Activated CD8-positive, alpha-beta T cell treated with anti-CD3 and anti-CD28 coated beads for 36 hours (primary cell): ENCODE measurements around the gene SLC1A7. TPM values are rescaled to one million over a fixed set of nuclear protein-coding genes. Genes with fewer than 3 reads are reported as not detected.

ENCODE experiments used
- ATAC-seq: fragments of 200-7000 bp; cut with Tn5 transposase; one replicate; pipeline ENCODE4 v1.10.0; 2021; ENCODE audit warnings: mild to moderate bottlenecking, moderate library complexity
- CTCF ChIA-PET: fragments of 350-600 bp; sonication (Branson Sonifier 250); formaldehyde crosslinking; loops from one replicate; lab custom pipeline; 2021; ENCODE audit warnings: antibody characterized with exemption; lab: Charles Lee
- POLR2A ChIA-PET: fragments of 350-600 bp; sonication (Branson Sonifier 250); formaldehyde crosslinking; loops from one replicate; lab custom pipeline; 2021; ENCODE audit warnings: antibody characterized with exemption; lab: Charles Lee
- DNase-seq: peaks from one replicate; pipeline ENCODE4 v3.0.0-alpha.2; 2020
- H3K27ac Mint-ChIP-seq: one replicate; pipeline ENCODE4 v1.8.0; 2021; ENCODE audit warnings: mild to moderate bottlenecking, mixed read lengths
- H3K27me3 Mint-ChIP-seq: one replicate; pipeline ENCODE4 v1.8.0; 2021; ENCODE audit warnings: mixed read lengths
- H3K36me3 Mint-ChIP-seq: one replicate; pipeline ENCODE4 v1.8.0; 2021; ENCODE audit warnings: low read depth, mixed read lengths
- H3K4me1 Mint-ChIP-seq: one replicate; pipeline ENCODE4 v1.8.0; 2021; ENCODE audit warnings: low read depth, mixed read lengths
- H3K4me3 Mint-ChIP-seq: one replicate; pipeline ENCODE4 v1.8.0; 2021; ENCODE audit warnings: mild to moderate bottlenecking, moderate library complexity, mixed read lengths
- H3K9me3 Mint-ChIP-seq: one replicate; pipeline ENCODE4 v1.8.0; 2021; ENCODE audit warnings: mixed read lengths
- CTCF ChIP-seq: fragments of 200-600 bp; IDR thresholded peaks from one replicate; pipeline ENCODE4 v1.8.0; 2022; ENCODE audit warnings: antibody characterized with exemption, mild to moderate bottlenecking
- intact Hi-C: fragments of 100-400 bp; cut with micrococcal nuclease; formaldehyde crosslinking; loops from one replicate; pipeline ENCODE4 v1.10.0; 2022
- total RNA-seq, 2 experiments: library from RNA; stranded (reverse); gene quantifications; one replicate each; pipeline ENCODE4 v1.2.3, GENCODE V29; 2021

Gene SLC1A7
- total RNA-seq, 2 experiments from 2014 or later, result not detected

GRCh38 chr1:53088616-53089300, 53.7 kb downstream of the SLC1A7 start:
- POLR2A ChIA-PET, result no interaction called here
- CTCF ChIA-PET, result interaction anchor here (0.7 kb wide), 1 partner anchor 18 kb away, joined by 3 read pairs; no protein-coding TSS in a partner anchor
- ATAC-seq (no peak), DNase-seq (no peak)
- no peaks in the 10 kb centered on the region for H3K9me3 Mint-ChIP-seq
- no peak overlapping the region for H3K27ac Mint-ChIP-seq
- H3K27me3 Mint-ChIP-seq, result no peaks in the 10 kb centered on the region
- H3K4me1 Mint-ChIP-seq, result no peaks in the 10 kb centered on the region
- no peak overlapping the region for H3K4me3 Mint-ChIP-seq
- no peak for TF ChIP-seq CTCF
- no peaks in the 10 kb centered on the region for H3K36me3 Mint-ChIP-seq
- intact Hi-C loops, result no loop called here

GRCh38 chr1:53087332-53088285, 54.8 kb downstream of the SLC1A7 start:
- no peak for TF ChIP-seq CTCF
- Mint-ChIP-seq H3K4me3 (no peak overlapping the region), H3K27ac (no peak overlapping the region), H3K9me3 (no peaks in the 10 kb centered on the region), H3K27me3 (no peaks in the 10 kb centered on the region), H3K36me3 (no peaks in the 10 kb centered on the region), H3K4me1 (no peaks in the 10 kb centered on the region)
- ATAC-seq (no peak), DNase-seq (no peak)
- CTCF ChIA-PET, result no interaction called here
- POLR2A ChIA-PET, result no interaction called here
- intact Hi-C loops, result no loop called here

- Mint-ChIP-seq H3K9me3 (no peaks in the 10 kb centered on the region), H3K4me1 (no peaks in the 10 kb centered on the region), H3K4me3 (no peak overlapping the region), H3K36me3 (no peaks in the 10 kb centered on the region), H3K27ac (no peak overlapping the region), H3K27me3 (no peaks in the 10 kb centered on the region)
- intact Hi-C loops, result no loop called here
- TF ChIP-seq CTCF, result no peak
- DNase-seq, result no peak
- ChIA-PET CTCF (no interaction called here), POLR2A (interaction anchor here (1.6 kb wide), 1 partner anchor 25 kb away, joined by 3 read pairs; the partner anchor contains the start of gene PODN)
- no peak for ATAC-seq
Observed at GRCh38 chr1:53086491-53087070, 55.9 kb downstream of the SLC1A7 start.

- CTCF ChIA-PET, result no interaction called here
Observed at GRCh38 chr1:53085405-53085804, 57.0 kb downstream of the SLC1A7 start.

More at GRCh38 chr1:53085405-53085804, 57.0 kb downstream of the SLC1A7 start:
- POLR2A ChIA-PET, result interaction anchor here (0.6 to 1.6 kb wide), 2 partner anchors 24 to 289 kb away, joined by 3 read pairs; partner anchors contain the start of gene PODN
- Mint-ChIP-seq H3K4me3 (no peak overlapping the region), H3K9me3 (no peaks in the 10 kb centered on the region), H3K36me3 (no peaks in the 10 kb centered on the region), H3K27me3 (no peaks in the 10 kb centered on the region), H3K27ac (no peak overlapping the region), H3K4me1 (no peaks in the 10 kb centered on the region)
- no peak for TF ChIP-seq CTCF
- intact Hi-C loops, result no loop called here
- DNase-seq, result no peak
- ATAC-seq, result no peak
